HepG2 (cell line): ENCODE data around the gene TRIM27. TPM values are rescaled to one million over a fixed set of nuclear protein-coding genes. Genes with fewer than 3 reads are reported as not detected.
A peak's percentile ranks its signal among the peaks of the same experiment; 100 is the strongest.

Experiments
- DDIT3 ChIP-seq: sonication (generic); formaldehyde crosslinking; IDR thresholded peaks from 2 replicates; pipeline ENCODE4 v1.4.0; 2020; ENCODE audit warnings: mild to moderate bottlenecking, missing genetic modification reagents
- FOXC1 ChIP-seq: sonication (generic); formaldehyde crosslinking; IDR thresholded peaks from 2 replicates; pipeline ENCODE4 v1.8.0; 2022; ENCODE audit warnings: mild to moderate bottlenecking, missing genetic modification reagents, borderline replicate concordance
- HDAC1 ChIP-seq: sonication (generic); formaldehyde crosslinking; IDR thresholded peaks from 2 replicates; pipeline ENCODE4 v1.5.1; 2020; ENCODE audit warnings: mild to moderate bottlenecking, missing genetic modification reagents
- HMG20A ChIP-seq: IDR thresholded peaks from 2 replicates; pipeline ENCODE4 v1.6.1; 2016; ENCODE audit warnings: borderline replicate concordance
- HOXA5 ChIP-seq: sonication (generic); formaldehyde crosslinking; IDR thresholded peaks from 2 replicates; pipeline ENCODE4 v1.4.0; 2020; ENCODE audit warnings: missing genetic modification reagents
- JUNB ChIP-seq: sonication (generic); formaldehyde crosslinking; IDR thresholded peaks from 2 replicates; pipeline ENCODE4 v1.8.0; 2022; ENCODE audit warnings: missing genetic modification reagents, mild to moderate bottlenecking, borderline replicate concordance
- MAFG ChIP-seq: sonication (generic); formaldehyde crosslinking; IDR thresholded peaks from 2 replicates; pipeline ENCODE4 v1.5.1; 2020; ENCODE audit warnings: mild to moderate bottlenecking, missing genetic modification reagents
- MED13 ChIP-seq: sonication (generic); formaldehyde crosslinking; IDR thresholded peaks from 2 replicates; pipeline ENCODE4 v1.5.0; 2020; ENCODE audit warnings: missing genetic modification reagents
- NCOA2 ChIP-seq: sonication (generic); formaldehyde crosslinking; IDR thresholded peaks from 2 replicates; pipeline ENCODE4 v1.8.0; 2022; ENCODE audit warnings: inconsistent platforms
- NFATC3 ChIP-seq: sonication (generic); formaldehyde crosslinking; IDR thresholded peaks from 2 replicates; pipeline ENCODE4 v1.5.1; 2020; ENCODE audit warnings: mild to moderate bottlenecking, missing genetic modification reagents
- PAF1 ChIP-seq: IDR thresholded peaks from 2 replicates; pipeline ENCODE4 v1.6.1; 2016; ENCODE audit warnings: missing genetic modification reagents, missing compliant biosample characterization
- PATZ1 ChIP-seq: sonication (generic); formaldehyde crosslinking; IDR thresholded peaks from 2 replicates; pipeline ENCODE4 v1.4.0; 2020; ENCODE audit warnings: missing genetic modification reagents
- POLR2AphosphoS5 ChIP-seq: IDR thresholded peaks from 2 replicates; pipeline ENCODE4 v1.6.1; 2012; ENCODE audit warnings: low read depth, low read length
- RFXANK ChIP-seq: IDR thresholded peaks from 2 replicates; pipeline ENCODE4 v1.6.1; 2016
- RXRA ChIP-seq: sonication (generic); formaldehyde crosslinking; IDR thresholded peaks from 2 replicates; pipeline ENCODE4 v1.5.1; 2020; ENCODE audit warnings: missing genetic modification reagents
- SP4 ChIP-seq: sonication (generic); formaldehyde crosslinking; IDR thresholded peaks from 2 replicates; pipeline ENCODE4 v1.8.1; 2023; ENCODE audit warnings: mild to moderate bottlenecking, missing genetic modification reagents
- ZFX ChIP-seq: sonication (generic); formaldehyde crosslinking; IDR thresholded peaks from 2 replicates; pipeline ENCODE4 v1.4.0; 2020; ENCODE audit warnings: mild to moderate bottlenecking, low read depth, missing genetic modification reagents, moderate library complexity
- ZKSCAN8 ChIP-seq: IDR thresholded peaks from 2 replicates; pipeline ENCODE4 v1.6.1; 2016; ENCODE audit warnings: borderline replicate concordance, missing genetic modification reagents, missing compliant biosample characterization
- ZNF138 ChIP-seq: sonication (generic); formaldehyde crosslinking; IDR thresholded peaks from 2 replicates; pipeline ENCODE4 v1.5.0; 2020; ENCODE audit warnings: mild to moderate bottlenecking, low read depth, missing genetic modification reagents
- ZNF205 ChIP-seq: IDR thresholded peaks from 2 replicates; pipeline ENCODE4 v1.6.1; 2018; ENCODE audit warnings: missing biosample characterization, missing genetic modification reagents
- ZNF24 ChIP-seq: fragments of 450-650 bp; IDR thresholded peaks from 2 replicates; pipeline ENCODE4 v1.6.1; 2017; ENCODE audit warnings: antibody characterized with exemption, mild to moderate bottlenecking
- ZNF30 ChIP-seq: sonication (generic); formaldehyde crosslinking; IDR thresholded peaks from 2 replicates; pipeline ENCODE4 v1.5.0; 2020; ENCODE audit warnings: mild to moderate bottlenecking, missing genetic modification reagents
- ZNF329 ChIP-seq: sonication (generic); formaldehyde crosslinking; IDR thresholded peaks from 2 replicates; pipeline ENCODE4 v1.9.0; 2021; ENCODE audit warnings: low read depth, mild to moderate bottlenecking, missing genetic modification reagents
- ZNF367 ChIP-seq: sonication (generic); formaldehyde crosslinking; IDR thresholded peaks from 2 replicates; pipeline ENCODE4 v1.4.0; 2020; ENCODE audit warnings: missing genetic modification reagents, borderline replicate concordance
- ZNF432 ChIP-seq: sonication (generic); formaldehyde crosslinking; IDR thresholded peaks from 2 replicates; pipeline ENCODE4 v1.5.0; 2020; ENCODE audit warnings: missing genetic modification reagents, mild to moderate bottlenecking, borderline replicate concordance
- ZNF496 ChIP-seq: sonication (generic); formaldehyde crosslinking; IDR thresholded peaks from 2 replicates; pipeline ENCODE4 v1.8.1; 2023; ENCODE audit warnings: mild to moderate bottlenecking, moderate library complexity, missing genetic modification reagents; ENCODE audit not compliant: insufficient replicate concordance
- ZNF576 ChIP-seq: sonication (generic); formaldehyde crosslinking; IDR thresholded peaks from 2 replicates; pipeline ENCODE4 v1.4.0; 2020; ENCODE audit warnings: mild to moderate bottlenecking, missing genetic modification reagents
- ZNF672 ChIP-seq: sonication (generic); formaldehyde crosslinking; IDR thresholded peaks from 2 replicates; pipeline ENCODE4 v1.8.1; 2022; ENCODE audit warnings: missing genetic modification reagents
- polyA plus RNA-seq, 8 experiments: library from polyadenylated mRNA; depleted of rRNA in 3 of 8; stranded (reverse) in 7 of 8; unstranded in 1 of 8; fragments of >200 nt; fragmentation: Illumina TruSeq in 4 of 8; extraction: Trizol in 4 of 8; gene quantifications; 2 replicates each; pipeline versions ENCODE4 v1.2.1 to v1.2.3, GENCODE V29; 2011 to 2016; ENCODE audit warnings: low read depth in 4 of 8, missing spikeins in 1 of 8, mixed read lengths in 1 of 8; ENCODE audit not compliant: insufficient read depth in 1 of 8
- total RNA-seq, 5 experiments: library from RNA; depleted of rRNA; stranded (reverse); fragments of >200 nt; fragmentation: Illumina TruSeq; extraction: Trizol; gene quantifications; 2 replicates each; pipeline ENCODE4 v1.2.3, GENCODE V29; 2016; ENCODE audit warnings: low read depth in 1 of 5
- TF ChIP-seq, protein P1 (sequence below): sonication (generic); formaldehyde crosslinking; IDR thresholded peaks from 2 replicates; pipeline ENCODE4 v1.5.0; 2020; ENCODE audit warnings: missing genetic modification reagents

TRIM27 gene
- total and polyA plus RNA-seq, 2 of the 13 experiments (the other 11 are each of a cell fraction or from before 2014, with no cell fraction given), result 88.6 to 112 TPM

DNA sequence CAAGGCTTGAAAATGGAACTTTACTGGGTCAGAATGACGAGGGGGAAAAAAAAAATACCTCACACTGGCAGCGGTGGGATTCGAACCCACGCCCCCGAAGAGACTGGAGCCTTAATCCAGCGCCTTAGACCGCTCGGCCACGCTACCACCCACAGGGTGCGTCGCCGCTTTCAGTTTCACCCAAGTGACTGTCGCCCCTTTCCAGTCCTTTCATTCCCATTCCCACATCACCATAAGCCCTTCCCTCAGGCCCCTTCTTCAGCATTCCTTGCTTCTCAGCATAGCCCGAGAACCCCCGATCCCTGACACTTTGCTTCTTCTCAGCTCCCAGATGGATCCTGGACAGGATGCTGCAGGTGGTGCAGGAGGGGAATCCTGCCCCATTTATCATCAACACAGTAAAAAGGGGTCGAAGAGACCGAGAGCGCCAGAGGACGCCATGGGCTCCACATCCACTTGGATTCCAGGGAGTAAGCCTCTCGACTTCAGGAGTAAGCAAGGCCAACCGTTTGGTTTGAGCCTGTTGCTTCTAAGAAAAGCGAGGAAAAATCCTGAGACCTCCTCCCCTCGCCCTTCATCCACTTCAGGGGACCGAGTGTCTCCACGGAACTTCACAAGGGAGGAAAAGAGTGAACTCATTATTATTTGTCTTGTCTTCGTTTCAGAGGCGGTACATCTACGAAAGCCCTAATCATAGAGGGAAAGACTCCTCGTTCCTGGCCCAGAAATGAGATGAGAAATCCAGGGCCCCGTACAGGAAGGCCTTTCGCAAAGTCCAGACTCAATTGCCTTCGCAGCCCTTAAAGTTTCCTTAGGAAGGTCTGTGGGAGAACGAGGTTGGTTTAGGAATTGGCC is 20.0 kb upstream of the TRIM27 start (continued):
- TF ChIP-seq, protein P1, sequence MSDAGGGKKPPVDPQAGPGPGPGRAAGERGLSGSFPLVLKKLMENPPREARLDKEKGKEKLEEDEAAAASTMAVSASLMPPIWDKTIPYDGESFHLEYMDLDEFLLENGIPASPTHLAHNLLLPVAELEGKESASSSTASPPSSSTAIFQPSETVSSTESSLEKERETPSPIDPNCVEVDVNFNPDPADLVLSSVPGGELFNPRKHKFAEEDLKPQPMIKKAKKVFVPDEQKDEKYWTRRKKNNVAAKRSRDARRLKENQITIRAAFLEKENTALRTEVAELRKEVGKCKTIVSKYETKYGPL, result 0 out of 2 replicates have a peak, but pooled peaks have one; percentile 12
- 0 out of 2 replicates have a peak, but pooled peaks have one; percentile 12 for TF ChIP-seq ZNF205 (CRISPR knock-in tag)
- TF ChIP-seq ZFX, result peak; percentile 56
- TF ChIP-seq ZNF367 (CRISPR knock-in tag), result 0 out of 2 replicates have a peak, but pooled peaks have one; percentile 17
- peak; percentile 95 for TF ChIP-seq ZNF24
- peak; percentile 36; the same call in 1 of the 2 replicates for TF ChIP-seq RXRA (CRISPR knock-in tag)
- peak; percentile 95 for TF ChIP-seq PATZ1 (CRISPR knock-in tag)
- peak; percentile 66; the same call in 1 of the 2 replicates for TF ChIP-seq ZKSCAN8
- TF ChIP-seq POLR2AphosphoS5, result no peak
- TF ChIP-seq ZNF576 (CRISPR knock-in tag), result no peak
- TF ChIP-seq ZNF329 (CRISPR knock-in tag), result peak; percentile 69; the same call in 1 of the 2 replicates
- TF ChIP-seq RFXANK, result 0 out of 2 replicates have a peak, but pooled peaks have one; percentile 39
- TF ChIP-seq NFATC3 (CRISPR knock-in tag), result no peak
- TF ChIP-seq HMG20A (CRISPR knock-in tag), result no peak
- TF ChIP-seq NCOA2, result no peak
- no peak for TF ChIP-seq DDIT3 (CRISPR knock-in tag)
- no peak for TF ChIP-seq ZNF672 (CRISPR knock-in tag)
- TF ChIP-seq FOXC1 (CRISPR knock-in tag), result peak; percentile 51; the same call in 1 of the 2 replicates
- TF ChIP-seq ZNF432 (CRISPR knock-in tag), result no peak
- TF ChIP-seq MED13, result peak; percentile 15; the same call in 1 of the 2 replicates
- no peak for TF ChIP-seq ZNF496 (CRISPR knock-in tag)
- peak; percentile 10; the same call in 1 of the 2 replicates for TF ChIP-seq HDAC1 (CRISPR knock-in tag)
- no peak for TF ChIP-seq PAF1 (CRISPR knock-in tag)
- TF ChIP-seq SP4 (CRISPR knock-in tag), result peak; percentile 65; the same call in 1 of the 2 replicates
- TF ChIP-seq HOXA5 (CRISPR knock-in tag), result peak; percentile 81
- no peak for TF ChIP-seq JUNB
- no peak for TF ChIP-seq MAFG (CRISPR knock-in tag)
- no peak for TF ChIP-seq ZNF30 (CRISPR knock-in tag)
- TF ChIP-seq ZNF138, result no peak
